Right kidney (tissue), 1 donor: ENCODE results near the gene MRTO4.

Experiments used
- DNase-seq: peaks from one replicate; pipeline ENCODE4 v3.0.0-alpha.2; 2016

Gene MRTO4

DNA sequence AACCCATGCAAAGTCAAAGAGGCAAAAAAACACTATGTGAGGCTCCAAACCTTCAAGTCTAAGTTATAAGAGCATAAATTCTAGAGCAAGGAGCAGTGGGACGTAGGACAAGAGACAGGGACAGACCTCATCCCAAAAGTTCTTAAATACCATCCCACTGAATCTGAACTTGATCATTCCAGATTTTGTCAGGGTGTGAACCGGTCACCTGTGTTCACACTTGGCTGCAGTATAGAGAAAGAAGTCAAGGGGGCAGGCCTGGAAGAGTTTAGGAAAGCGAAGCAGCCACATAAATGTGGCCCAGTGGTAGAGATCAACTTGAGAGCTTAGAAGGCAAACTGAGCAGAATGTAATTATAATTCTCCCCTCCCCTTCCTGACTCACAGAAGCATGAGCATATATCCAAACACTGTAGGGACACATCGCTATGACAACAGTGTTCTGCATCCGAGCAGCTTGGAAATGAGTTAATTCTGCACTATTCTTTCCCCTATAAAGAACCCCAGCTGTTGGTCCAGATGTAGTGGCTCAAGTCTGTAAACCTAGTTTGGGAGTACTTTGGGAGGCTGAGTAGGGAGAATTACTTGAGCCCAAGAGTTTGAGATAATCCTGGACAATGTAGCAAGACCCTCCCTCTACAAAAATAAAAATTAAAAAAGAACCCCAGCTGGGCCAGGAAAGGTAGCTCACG is 57.7 kb downstream of the MRTO4 start:
- no peak for DNase-seq
